Panc1 (cell line): Measurements from ENCODE around the gene VPS4B.

Experiments used
- CTCF ChIP-seq: fragments of 450-650 bp; IDR thresholded peaks from 2 replicates; pipeline ENCODE4 v1.5.1; 2017; ENCODE audit warnings: mild to moderate bottlenecking
- POLR2AphosphoS5 ChIP-seq: IDR thresholded peaks from 2 replicates; pipeline ENCODE4 v1.6.1; 2012; ENCODE audit warnings: mild to moderate bottlenecking, low read depth, low read length, moderate library complexity
- REST ChIP-seq, 2 experiments: IDR thresholded peaks; 2 replicates each; pipeline ENCODE4 v1.6.1; 2011 to 2012; ENCODE audit warnings: low read depth in 2 of 2, control low read depth in 1 of 2, low read length in 1 of 2, mild to moderate bottlenecking in 1 of 2, moderate library complexity in 1 of 2; ENCODE audit not compliant: insufficient read depth in 1 of 2
- SIN3A ChIP-seq: IDR thresholded peaks from 2 replicates; pipeline ENCODE4 v1.6.1; 2012; ENCODE audit warnings: low read depth, mild to moderate bottlenecking, low read length, moderate library complexity, borderline replicate concordance; ENCODE audit not compliant: insufficient read depth
- TCF7L2 ChIP-seq: IDR thresholded peaks from 2 replicates; pipeline ENCODE4 v1.6.1; 2011; ENCODE audit warnings: mild to moderate bottlenecking, low read depth, low read length, inconsistent platforms

GRCh38 chr18:63367053-63367953, 55.0 kb downstream of the VPS4B start, which contains the start of gene KDSR:
- TF ChIP-seq CTCF (no peak), POLR2AphosphoS5 (peak; percentile 87), REST (IDR thresholded peaks at IDR 0.05; ENCODE audit: insufficient read depth in 1 of 2, low read depth in 2 of 2, low read length in 1 of 2) (no peak), TCF7L2 (peak; percentile 59; the same call in 1 of the 2 replicates), SIN3A (peak; percentile 54; the same call in 1 of the 2 replicates)
